Glutamatergic neuron (in vitro differentiated cells): Measurements from ENCODE around the gene DAZAP1. TPM values are rescaled to one million over a fixed set of nuclear protein-coding genes. Genes with fewer than 3 reads are reported as not detected.

Experiments used
- DNase-seq: peaks from one replicate; pipeline ENCODE4 v3.0.0; 2022
- H3K27ac Mint-ChIP-seq: one replicate; pipeline ENCODE4 v1.8.0; 2020; ENCODE audit warnings: mild to moderate bottlenecking, mixed read lengths, inconsistent platforms; ENCODE audit not compliant: unreplicated experiment
- H3K27me3 Mint-ChIP-seq: one replicate; pipeline ENCODE4 v1.8.0; 2020; ENCODE audit warnings: mild to moderate bottlenecking, moderate library complexity, mixed read lengths, inconsistent platforms; ENCODE audit not compliant: unreplicated experiment
- H3K36me3 Mint-ChIP-seq: one replicate; pipeline ENCODE4 v1.8.0; 2020; ENCODE audit warnings: mild to moderate bottlenecking, mixed read lengths, inconsistent platforms; ENCODE audit not compliant: unreplicated experiment
- H3K4me1 Mint-ChIP-seq: one replicate; pipeline ENCODE4 v1.8.0; 2020; ENCODE audit warnings: mild to moderate bottlenecking, low read depth, mixed read lengths, inconsistent platforms; ENCODE audit not compliant: unreplicated experiment
- H3K4me3 Mint-ChIP-seq: one replicate; pipeline ENCODE4 v1.8.0; 2020; ENCODE audit warnings: mild to moderate bottlenecking, mixed read lengths, inconsistent platforms; ENCODE audit not compliant: unreplicated experiment
- H3K9me3 Mint-ChIP-seq: one replicate; pipeline ENCODE4 v1.8.0; 2020; ENCODE audit warnings: mild to moderate bottlenecking, moderate library complexity, mixed read lengths, inconsistent platforms; ENCODE audit not compliant: unreplicated experiment
- CTCF ChIP-seq: fragments of 200-600 bp; sonication (generic); IDR thresholded peaks from one replicate; pipeline ENCODE4 v1.5.0; 2021; ENCODE audit not compliant: partially characterized antibody, unreplicated experiment
- total RNA-seq: library from RNA; stranded (reverse); fragmentation: NEBNext Ultra II Directional; extraction: Animal tissue kit (Norgen Biotek cat#: 25700); gene quantifications from one replicate; pipeline ENCODE4 v1.2.1, GENCODE V29; 2021; ENCODE audit not compliant: unreplicated experiment

Gene DAZAP1
- total RNA-seq, 1 donor from 2014 or later, result 135 TPM

GRCh38 chr19:1390890-1391423 lies 16.4 kb upstream of the DAZAP1 start:
- TF ChIP-seq CTCF, result no peak
- H3K27me3 Mint-ChIP-seq, result peaks cover 6% of the 10 kb centered on the region
- DNase-seq, result no peak
- H3K9me3 Mint-ChIP-seq, result peaks cover 7% of the 10 kb centered on the region
- no peak overlapping the region for H3K4me3 Mint-ChIP-seq
- H3K27ac Mint-ChIP-seq, result no peak overlapping the region
- no peaks in the 10 kb centered on the region for H3K4me1 Mint-ChIP-seq
- H3K36me3 Mint-ChIP-seq, result no peaks in the 10 kb centered on the region

GRCh38 chr19:1392407-1392806 lies 15.0 kb upstream of the DAZAP1 start:
- H3K36me3 Mint-ChIP-seq, result no peaks in the 10 kb centered on the region

DNA sequence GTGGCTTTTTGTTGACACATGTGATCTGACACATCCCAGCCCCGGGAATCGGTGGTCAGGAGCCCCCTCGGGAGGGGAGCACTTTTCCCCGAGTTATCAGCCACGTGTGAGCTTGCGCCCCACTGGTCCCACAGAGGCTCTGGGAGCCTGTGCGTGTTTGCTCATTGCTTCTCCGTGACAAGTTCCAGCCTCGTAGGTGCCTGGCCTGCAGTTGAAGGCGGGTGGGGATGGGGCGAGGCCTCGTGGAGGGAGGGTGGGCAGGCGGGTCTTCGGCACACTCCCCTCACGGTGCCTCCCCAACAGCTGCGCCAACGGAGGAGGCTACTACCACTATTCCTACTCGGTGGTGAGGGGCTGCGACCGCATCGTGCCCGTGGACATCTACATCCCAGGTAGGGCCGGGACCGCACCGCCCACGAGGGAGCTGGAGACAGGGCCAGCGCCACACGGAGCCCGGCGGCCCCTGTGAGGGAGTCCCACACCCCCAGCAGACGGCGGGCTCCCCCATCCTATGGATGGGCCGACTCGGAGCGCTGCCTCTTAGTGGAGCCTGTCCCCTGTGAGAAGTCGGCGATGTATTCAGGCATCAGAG lies 14.4 kb upstream of the DAZAP1 start:
- no peak for TF ChIP-seq CTCF
- Mint-ChIP-seq H3K4me1 (no peaks in the 10 kb centered on the region), H3K4me3 (no peak overlapping the region), H3K36me3 (no peaks in the 10 kb centered on the region), H3K9me3 (peaks cover 7% of the 10 kb centered on the region), H3K27ac (no peak overlapping the region), H3K27me3 (peaks cover 8% of the 10 kb centered on the region)
- DNase-seq, result no peak

More at GRCh38 chr19:1392407-1392806, 15.0 kb upstream of the DAZAP1 start:
- H3K27ac Mint-ChIP-seq, result no peak overlapping the region
- H3K4me3 Mint-ChIP-seq, result no peak overlapping the region
- no peak for DNase-seq
- H3K4me1 Mint-ChIP-seq, result no peaks in the 10 kb centered on the region
- H3K9me3 Mint-ChIP-seq, result peaks cover 7% of the 10 kb centered on the region
- peaks cover 8% of the 10 kb centered on the region for H3K27me3 Mint-ChIP-seq
- TF ChIP-seq CTCF, result no peak

GRCh38 chr19:1393841-1394240 lies 13.5 kb upstream of the DAZAP1 start:
- DNase-seq, result no peak
- no peak overlapping the region for H3K4me3 Mint-ChIP-seq
- H3K27ac Mint-ChIP-seq, result no peak overlapping the region
- no peak for TF ChIP-seq CTCF
- H3K4me1 Mint-ChIP-seq, result no peaks in the 10 kb centered on the region
- peaks cover 8% of the 10 kb centered on the region for H3K27me3 Mint-ChIP-seq
- H3K36me3 Mint-ChIP-seq, result no peaks in the 10 kb centered on the region
- H3K9me3 Mint-ChIP-seq, result peaks cover 8% of the 10 kb centered on the region
